A673 (cell line): ENCODE measurements around the gene SEC31A. TPM values are rescaled to one million over a fixed set of nuclear protein-coding genes. Genes with fewer than 3 reads are reported as not detected.

Source experiments
- BruUV-seq: library from RNA; stranded (reverse); fragments of 400-500 nt; replicated peaks from 2 replicates; lab custom pipeline; 2021; lab: Mats Ljungman, UMichigan
- CTCF ChIA-PET: fragments of 300-600 bp; sonication (Branson Sonifier 250); formaldehyde crosslinking; loops from one replicate; lab custom pipeline; 2022; ENCODE audit warnings: antibody characterized with exemption; lab: Charles Lee
- POLR2A ChIA-PET: fragments of 300-600 bp; sonication (Branson Sonifier 250); formaldehyde crosslinking; loops from one replicate; lab custom pipeline; 2022; ENCODE audit warnings: antibody characterized with exemption; ENCODE audit not compliant: low non-redundant PET; lab: Charles Lee
- DNase-seq: peaks from one replicate; pipeline ENCODE4 v3.0.0-alpha.2; 2015; ENCODE audit warnings: low spot score
- H3K27ac ChIP-seq: fragments of 200-600 bp; sonication (generic); 2 replicates; pipeline ENCODE4 v1.5.1; 2016; ENCODE audit warnings: mixed run types, low read depth, mild to moderate bottlenecking, mixed read lengths, antibody characterized with exemption, low read length; ENCODE audit not compliant: poor library complexity, severe bottlenecking
- H3K27me3 ChIP-seq: fragments of 200-600 bp; sonication (generic); replicated peaks from 2 replicates; pipeline ENCODE4 v1.6.1; 2017; ENCODE audit warnings: mixed run types, low read depth, mild to moderate bottlenecking, mixed read lengths, antibody characterized with exemption, low read length; ENCODE audit not compliant: insufficient read depth, poor library complexity
- H3K36me3 ChIP-seq: fragments of 200-600 bp; sonication (generic); 2 replicates; pipeline ENCODE4 v1.6.1; 2016; ENCODE audit warnings: mixed run types, mild to moderate bottlenecking, mixed read lengths, antibody characterized with exemption, low read length; ENCODE audit not compliant: insufficient read depth, poor library complexity, severe bottlenecking
- H3K4me1 ChIP-seq: fragments of 200-600 bp; sonication (generic); 2 replicates; pipeline ENCODE4 v1.6.1; 2017; ENCODE audit warnings: mixed run types, mild to moderate bottlenecking, mixed read lengths, antibody characterized with exemption, low read length; ENCODE audit not compliant: insufficient read depth, poor library complexity, severe bottlenecking
- H3K4me3 ChIP-seq: fragments of 200-600 bp; sonication (generic); 2 replicates; pipeline ENCODE4 v1.5.1; 2016; ENCODE audit warnings: low read depth, mixed run types, mild to moderate bottlenecking, mixed read lengths, low read length; ENCODE audit not compliant: poor library complexity, severe bottlenecking
- H3K9me3 ChIP-seq: fragments of 200-600 bp; sonication (generic); 2 replicates; pipeline ENCODE4 v1.6.1; 2016; ENCODE audit warnings: mixed run types, low read depth, mild to moderate bottlenecking, mixed read lengths, antibody characterized with exemption, low read length; ENCODE audit not compliant: poor library complexity, severe bottlenecking
- EZH2 ChIP-seq: fragments of 200-600 bp; sonication (generic); IDR thresholded peaks from 2 replicates; pipeline ENCODE4 v1.6.1; 2017; ENCODE audit warnings: borderline replicate concordance, low read depth, mild to moderate bottlenecking, mixed read lengths, antibody characterized with exemption, low read length; ENCODE audit not compliant: poor library complexity, severe bottlenecking
- intact Hi-C: fragments of 100-400 bp; cut with micrococcal nuclease; formaldehyde crosslinking; loops from one replicate; pipeline ENCODE4 v1.10.0; 2022; ENCODE audit not compliant: unreplicated experiment
- total RNA-seq: library from RNA; stranded (reverse); gene quantifications from 2 replicates; pipeline ENCODE4 v1.2.3, GENCODE V29; 2021
- TF ChIP-seq, protein P1 (sequence below): fragments of 300-800, 200-600 bp; sonication (generic); conservative IDR thresholded peaks from 2 replicates; pipeline ENCODE4 v1.5.1; 2017; ENCODE audit warnings: low read depth, mild to moderate bottlenecking, antibody characterized with exemption, low read length, moderate library complexity, mixed read lengths

The SEC31A gene
- total RNA-seq, 1 experiment from 2014 or later: 96.9 TPM

DNA sequence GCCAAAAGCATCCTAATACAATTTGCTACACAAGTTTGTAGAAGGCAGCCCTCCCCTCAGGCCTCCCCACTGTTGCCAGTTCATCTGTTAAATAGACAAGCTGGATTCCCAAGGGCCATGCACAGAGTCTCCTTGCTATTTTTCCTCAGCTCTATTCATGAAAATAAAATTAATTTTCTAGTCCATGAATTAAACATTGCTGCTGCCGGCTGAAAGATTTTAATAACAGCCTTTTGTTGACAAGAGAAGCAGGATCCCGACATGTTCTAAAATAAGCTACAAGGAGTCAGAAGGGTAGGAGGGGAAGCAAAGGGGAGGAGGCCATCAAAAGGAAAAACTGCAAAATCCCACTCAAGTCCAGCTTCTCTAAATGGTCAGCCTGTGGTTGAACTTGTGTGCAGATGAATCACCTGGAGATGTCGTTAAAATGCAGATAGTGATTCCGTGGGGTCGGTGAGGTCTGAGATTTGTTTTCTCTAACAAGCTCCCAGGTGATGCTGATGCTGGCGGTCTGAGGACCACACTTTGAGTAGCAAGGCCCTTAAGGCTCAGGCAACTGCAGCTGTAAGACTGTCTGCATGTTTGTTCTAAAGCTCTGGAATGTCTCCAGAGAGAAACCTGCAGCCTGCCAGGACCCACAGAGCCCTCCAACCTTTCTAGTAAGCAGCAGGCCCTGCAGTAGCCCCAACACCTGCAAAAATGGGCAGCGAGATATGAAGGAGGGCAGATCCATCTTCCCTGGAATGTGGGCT lies 101.8 kb downstream of the SEC31A start:
- no peak for DNase-seq
- POLR2A ChIA-PET: no interaction called here
- CTCF ChIA-PET: interaction anchor here (0.5 kb wide), 2 partner anchors 10 to 471 kb away, joined by 3 to 5 read pairs; partner anchors contain the start of gene SCD5
- peaks cover 15% of the 10 kb centered on the region for H3K4me1 ChIP-seq
- no peak overlapping the region for H3K27ac ChIP-seq
- intact Hi-C loops: no loop called here
- H3K9me3 ChIP-seq: no peaks in the 10 kb centered on the region
- TF ChIP-seq EZH2: no peak
- TF ChIP-seq, protein P1, sequence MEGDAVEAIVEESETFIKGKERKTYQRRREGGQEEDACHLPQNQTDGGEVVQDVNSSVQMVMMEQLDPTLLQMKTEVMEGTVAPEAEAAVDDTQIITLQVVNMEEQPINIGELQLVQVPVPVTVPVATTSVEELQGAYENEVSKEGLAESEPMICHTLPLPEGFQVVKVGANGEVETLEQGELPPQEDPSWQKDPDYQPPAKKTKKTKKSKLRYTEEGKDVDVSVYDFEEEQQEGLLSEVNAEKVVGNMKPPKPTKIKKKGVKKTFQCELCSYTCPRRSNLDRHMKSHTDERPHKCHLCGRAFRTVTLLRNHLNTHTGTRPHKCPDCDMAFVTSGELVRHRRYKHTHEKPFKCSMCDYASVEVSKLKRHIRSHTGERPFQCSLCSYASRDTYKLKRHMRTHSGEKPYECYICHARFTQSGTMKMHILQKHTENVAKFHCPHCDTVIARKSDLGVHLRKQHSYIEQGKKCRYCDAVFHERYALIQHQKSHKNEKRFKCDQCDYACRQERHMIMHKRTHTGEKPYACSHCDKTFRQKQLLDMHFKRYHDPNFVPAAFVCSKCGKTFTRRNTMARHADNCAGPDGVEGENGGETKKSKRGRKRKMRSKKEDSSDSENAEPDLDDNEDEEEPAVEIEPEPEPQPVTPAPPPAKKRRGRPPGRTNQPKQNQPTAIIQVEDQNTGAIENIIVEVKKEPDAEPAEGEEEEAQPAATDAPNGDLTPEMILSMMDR: no peak
- no peak overlapping the region for H3K4me3 ChIP-seq
- H3K36me3 ChIP-seq: no peaks in the 10 kb centered on the region
- BruUV-seq: no TSS peak
- no peaks in the 10 kb centered on the region for H3K27me3 ChIP-seq

DNA sequence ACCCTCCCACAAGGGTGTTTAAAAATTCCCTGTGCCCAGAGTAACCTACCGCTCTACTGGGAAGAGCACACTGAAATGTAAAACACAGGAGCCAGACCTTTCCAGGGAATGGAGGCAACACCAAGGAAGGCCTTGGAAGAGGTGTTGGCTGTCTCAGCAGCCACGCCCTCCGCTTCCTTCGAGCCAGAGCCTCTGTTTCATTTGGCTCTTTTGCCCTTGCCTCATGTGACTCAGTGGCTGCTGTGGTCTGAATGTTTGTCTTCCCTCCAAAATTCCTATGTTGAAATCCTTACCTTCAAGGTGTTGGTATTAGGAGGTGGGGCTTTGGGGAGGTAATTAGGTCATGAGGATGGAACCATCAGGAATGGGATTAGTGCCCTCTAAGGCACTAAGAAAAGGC lies 103.6 kb downstream of the SEC31A start:
- intact Hi-C loops: no loop called here
- no peaks in the 10 kb centered on the region for H3K36me3 ChIP-seq
- no peak overlapping the region for H3K4me3 ChIP-seq
- no peaks in the 10 kb centered on the region for H3K9me3 ChIP-seq
- POLR2A ChIA-PET: no interaction called here
- no peaks in the 10 kb centered on the region for H3K27me3 ChIP-seq
- peaks cover 18% of the 10 kb centered on the region for H3K4me1 ChIP-seq
- no peak overlapping the region for H3K27ac ChIP-seq
- TF ChIP-seq, protein P1: no peak
- TF ChIP-seq EZH2: no peak
- CTCF ChIA-PET: no interaction called here
- DNase-seq: no peak
- no TSS peak for BruUV-seq

- H3K27ac ChIP-seq: no peak overlapping the region
- intact Hi-C loops: no loop called here
Observed at GRCh38 chr4:82786828-82787227, 104.1 kb downstream of the SEC31A start.

More at GRCh38 chr4:82786828-82787227, 104.1 kb downstream of the SEC31A start:
- TF ChIP-seq, protein P1: no peak
- no peak for TF ChIP-seq EZH2
- Histone ChIP-seq H3K4me1 (peaks cover 22% of the 10 kb centered on the region), H3K27me3 (no peaks in the 10 kb centered on the region), H3K4me3 (no peak overlapping the region), H3K9me3 (no peaks in the 10 kb centered on the region), H3K36me3 (no peaks in the 10 kb centered on the region)
- DNase-seq: no peak
- no TSS peak for BruUV-seq
- ChIA-PET POLR2A (no interaction called here), CTCF (no interaction called here)
